GM18508 (cell line): ENCODE measurements around the gene TMEM198.

ENCODE experiments used
- ATAC-seq: cut with Tn5 transposase; IDR thresholded peaks from one replicate; pipeline ENCODE4 v1.9.1; 2021; ENCODE audit warnings: moderate number of reproducible peaks; ENCODE audit not compliant: insufficient read depth, unreplicated experiment

The TMEM198 gene, protein sequence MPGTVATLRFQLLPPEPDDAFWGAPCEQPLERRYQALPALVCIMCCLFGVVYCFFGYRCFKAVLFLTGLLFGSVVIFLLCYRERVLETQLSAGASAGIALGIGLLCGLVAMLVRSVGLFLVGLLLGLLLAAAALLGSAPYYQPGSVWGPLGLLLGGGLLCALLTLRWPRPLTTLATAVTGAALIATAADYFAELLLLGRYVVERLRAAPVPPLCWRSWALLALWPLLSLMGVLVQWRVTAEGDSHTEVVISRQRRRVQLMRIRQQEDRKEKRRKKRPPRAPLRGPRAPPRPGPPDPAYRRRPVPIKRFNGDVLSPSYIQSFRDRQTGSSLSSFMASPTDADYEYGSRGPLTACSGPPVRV

DNA sequence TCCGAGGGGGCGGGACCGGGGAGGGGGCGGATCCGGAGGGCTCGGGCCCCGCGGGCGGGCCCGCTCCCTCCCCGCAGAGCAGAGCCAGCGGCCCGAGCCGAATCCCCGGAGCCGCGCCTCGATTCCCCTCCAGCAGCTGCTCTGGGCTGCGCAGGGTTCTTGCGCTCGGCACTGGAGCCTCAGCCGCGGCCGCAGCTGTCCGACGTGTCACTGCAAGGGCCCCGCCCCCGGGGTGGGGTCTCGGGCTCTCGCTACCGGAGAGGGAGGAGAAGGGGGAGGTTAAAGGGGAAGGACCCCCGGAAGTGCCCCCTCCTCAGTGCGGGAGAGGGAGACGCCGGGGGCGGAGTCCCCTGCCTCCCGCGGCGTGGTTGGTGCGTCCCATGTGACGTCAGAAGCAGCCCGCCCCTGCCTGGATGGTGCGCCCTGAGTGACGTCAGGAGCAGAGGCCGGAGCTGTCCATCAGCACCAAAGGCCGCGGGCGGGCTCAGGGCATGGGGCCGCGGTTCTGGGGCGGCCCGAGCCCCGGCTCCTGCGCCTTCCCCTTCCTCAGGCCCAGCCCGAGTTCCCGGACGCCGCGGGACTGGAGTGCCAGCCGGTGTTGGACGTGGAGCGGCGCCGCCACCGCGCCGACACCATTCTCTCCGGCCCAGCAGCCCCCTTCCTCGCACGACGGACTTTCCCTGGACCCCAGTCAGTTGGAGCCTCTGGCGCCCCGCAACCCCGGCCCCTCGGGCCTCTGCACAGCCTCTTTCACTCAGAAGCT is at the start of gene TMEM198, which contains the start of gene CHPF:
TMEM198 (plus strand) TSS at position 433 of the 763 bp plus-strand sequence. CDS start 700 bp downstream, outside the sequence.
CHPF (minus strand) TSS at position 214 of the 763 bp plus-strand sequence. CDS start 271 bp downstream, outside the sequence.
- peak; percentile 59 for ATAC-seq

GRCh38 chr2:219494952-219495530 is 48.8 kb upstream of the TMEM198 start:
- ATAC-seq, result no peak

DNA sequence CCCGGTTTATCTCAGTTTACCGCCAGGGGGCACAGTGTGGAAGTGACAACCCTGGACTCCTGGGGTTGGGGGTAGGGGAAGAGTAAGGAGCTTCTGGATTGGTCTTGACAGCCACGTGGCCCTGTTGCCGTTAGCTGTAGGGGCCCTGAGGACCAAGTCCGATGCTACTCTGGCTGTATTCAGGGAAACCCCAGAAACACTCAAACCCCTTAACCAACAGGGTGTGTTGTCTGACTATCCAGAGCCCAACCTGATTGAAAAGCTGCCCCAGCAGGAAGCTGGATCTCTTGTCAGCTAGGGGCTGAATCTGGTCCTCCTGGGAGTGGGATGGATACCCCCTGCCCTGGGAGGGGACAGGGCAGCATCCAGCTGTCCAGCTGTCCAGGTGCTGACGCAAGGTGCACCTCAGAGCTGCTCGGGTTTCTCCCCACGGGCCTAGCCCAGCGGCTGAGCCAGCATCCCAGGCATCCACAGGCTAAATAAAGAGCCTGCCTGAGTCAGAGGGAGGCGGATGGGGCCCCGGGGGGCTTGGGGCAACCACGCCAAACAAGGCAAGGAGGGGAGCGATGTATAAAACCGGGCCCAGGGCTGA is 48.2 kb upstream of the TMEM198 start:
- no peak for ATAC-seq

- ATAC-seq, result no peak
Measured at GRCh38 chr2:219496247-219496824, 47.5 kb upstream of the TMEM198 start.

GRCh38 chr2:219496825-219497494 is 46.9 kb upstream of the TMEM198 start:
- ATAC-seq, result no peak

DNA sequence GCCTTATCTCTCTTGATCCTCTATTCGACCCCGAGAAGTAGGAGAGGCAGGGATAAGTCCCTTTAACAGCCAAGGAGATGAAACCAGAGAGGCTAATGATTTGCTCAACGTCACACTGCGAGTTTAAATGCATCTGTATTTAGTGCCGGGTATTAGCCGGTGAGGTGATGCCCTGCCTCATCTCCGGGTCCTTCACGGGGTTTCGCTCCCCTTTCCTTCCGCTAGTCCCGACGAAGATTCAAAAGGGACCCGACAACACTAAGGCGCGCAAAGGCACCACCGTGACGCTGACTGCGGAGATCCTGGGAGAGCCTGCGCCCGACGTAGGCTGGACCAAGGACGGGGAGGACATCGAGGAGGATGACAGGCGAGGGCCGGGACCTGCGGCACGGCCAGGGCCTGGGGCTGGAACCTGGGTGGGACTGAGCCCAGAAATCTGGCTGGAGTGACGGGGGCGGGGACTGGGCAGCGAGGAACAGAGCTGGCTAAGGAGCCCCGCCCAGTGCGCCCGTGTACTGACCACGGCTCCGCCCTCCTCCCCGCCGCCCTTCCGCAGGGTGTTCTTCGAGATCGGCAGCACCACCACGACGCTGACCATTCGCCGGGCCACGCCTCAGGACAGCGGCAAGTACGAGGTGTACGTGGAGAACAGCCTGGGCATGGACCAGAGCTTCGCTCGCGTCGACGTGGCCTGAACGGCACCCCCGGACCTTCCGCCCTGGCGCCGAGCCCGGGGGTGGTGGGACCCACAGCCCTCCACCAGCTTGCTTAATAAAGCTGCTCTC is 46.1 kb upstream of the TMEM198 start:
- ATAC-seq, result no peak

- peak; percentile 94 for ATAC-seq
Measured at GRCh38 chr2:219498280-219499057, 45.4 kb upstream of the TMEM198 start, which contains the start of gene GMPPA. Gene GMPPA, plus strand, starts transcription at chr2:219498891. Its CDS starts 1,085 bp downstream, at chr2:219499976.

GRCh38 chr2:219499058-219499307 is 44.8 kb upstream of the TMEM198 start:
- ATAC-seq, result no peak

- no peak for ATAC-seq
Measured at GRCh38 chr2:219499555-219499954, 44.3 kb upstream of the TMEM198 start.

DNA sequence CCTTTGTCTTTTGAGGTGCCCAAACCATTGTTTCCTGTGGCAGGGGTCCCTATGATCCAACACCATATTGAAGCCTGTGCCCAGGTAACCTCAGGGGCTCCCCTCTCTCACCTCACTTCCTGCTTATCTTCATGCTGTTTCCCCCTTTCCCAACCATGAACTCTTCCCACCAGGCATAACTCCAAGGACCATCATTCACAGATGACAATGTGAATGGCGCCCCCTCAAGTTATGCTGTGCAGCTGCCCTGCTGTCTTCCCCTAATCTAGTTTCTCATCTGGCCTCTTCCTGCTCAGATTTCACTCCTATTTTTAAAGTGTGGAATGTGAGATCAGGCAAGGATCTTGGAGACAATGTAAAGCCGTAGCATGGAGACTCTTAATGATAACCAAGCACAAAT is 43.7 kb upstream of the TMEM198 start:
- ATAC-seq, result no peak

DNA sequence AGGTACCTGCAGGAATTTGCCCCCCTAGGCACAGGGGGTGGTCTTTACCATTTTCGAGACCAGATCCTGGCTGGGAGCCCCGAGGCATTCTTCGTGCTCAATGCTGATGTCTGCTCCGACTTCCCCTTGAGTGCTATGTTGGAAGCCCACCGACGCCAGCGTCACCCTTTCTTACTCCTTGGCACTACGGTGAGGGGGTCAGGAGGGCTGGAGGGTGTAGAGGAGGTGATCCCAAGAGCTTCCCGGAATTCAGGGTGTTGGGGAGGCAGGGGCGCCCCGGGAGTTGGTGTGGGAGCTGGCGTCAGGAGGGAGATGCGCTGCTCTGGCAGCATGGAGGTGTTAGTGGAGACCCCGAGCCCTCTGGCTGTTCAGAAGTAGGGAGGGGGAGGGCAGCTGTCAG is 42.0 kb upstream of the TMEM198 start:
- ATAC-seq, result no peak

DNA sequence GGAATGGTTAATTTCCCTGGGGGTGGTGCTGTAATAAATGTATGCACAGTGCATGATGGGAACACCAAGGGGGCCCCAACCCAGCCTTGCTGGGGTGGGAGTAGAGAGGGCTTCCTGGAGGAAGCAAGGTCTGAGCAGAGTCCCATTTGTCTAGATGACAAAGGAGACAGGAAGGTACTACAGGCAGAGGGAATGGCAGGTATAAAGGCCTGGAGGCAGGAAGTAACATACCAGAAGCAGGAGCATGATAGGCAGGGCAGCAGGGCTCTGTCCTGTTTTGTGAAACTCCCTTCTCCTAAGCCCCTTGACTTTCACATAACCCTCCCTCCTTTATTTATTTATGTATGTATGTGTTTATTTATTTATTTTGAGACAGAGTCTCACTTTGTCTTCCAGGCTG is 41.2 kb upstream of the TMEM198 start:
- no peak for ATAC-seq

DNA sequence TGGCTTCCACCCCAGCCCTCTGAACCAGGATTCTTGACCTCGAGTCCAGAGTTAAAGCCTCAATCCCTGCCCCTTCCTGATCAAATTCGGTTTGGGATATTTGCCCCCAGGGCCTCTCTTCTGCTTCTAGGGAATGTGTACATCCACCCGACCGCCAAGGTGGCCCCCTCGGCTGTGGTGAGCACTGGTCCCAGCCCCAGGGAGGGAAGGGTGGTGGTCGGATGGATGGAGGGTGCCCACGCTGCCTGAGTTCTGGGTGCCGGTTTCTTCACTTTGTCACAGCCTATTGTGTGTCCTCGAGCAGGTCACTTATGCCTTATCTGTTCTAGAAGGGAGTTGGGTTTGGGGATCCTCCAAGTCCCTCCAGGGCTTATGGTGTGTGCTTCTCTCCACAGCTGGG is 38.2 kb upstream of the TMEM198 start:
- ATAC-seq, result no peak

GRCh38 chr2:219506153-219506801 is 37.6 kb upstream of the TMEM198 start:
- no peak for ATAC-seq

GRCh38 chr2:219506802-219507526 is 36.9 kb upstream of the TMEM198 start:
- ATAC-seq, result no peak

GRCh38 chr2:219507581-219508443 is 36.0 kb upstream of the TMEM198 start:
- ATAC-seq, result no peak

DNA sequence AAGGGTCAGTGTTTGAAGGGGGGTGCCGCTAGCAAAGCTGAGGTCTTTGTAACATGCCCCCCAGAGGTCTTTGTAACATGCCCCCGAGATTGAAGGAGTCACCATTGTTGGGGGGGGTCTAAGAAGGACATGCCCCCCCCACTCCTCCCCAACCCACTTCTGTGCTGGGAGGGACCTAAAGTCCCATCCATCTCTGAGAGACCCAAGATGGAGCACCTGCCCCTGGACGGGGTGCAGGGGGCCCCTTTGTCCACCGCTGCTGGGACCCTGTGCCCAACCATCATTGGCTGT is 35.4 kb upstream of the TMEM198 start:
- no peak for ATAC-seq
